H7 (cell line): Measurements from ENCODE around the gene SNRNP40. TPM values are rescaled to one million over a fixed set of nuclear protein-coding genes. Genes with fewer than 3 reads are reported as not detected.
"Not testable (repeated sequence)": the region's sequence is repeated elsewhere in the genome, so short reads cannot be mapped to it uniquely, and the experiment has no call there.

ENCODE experiments used
- DNase-seq: peaks from one replicate; pipeline ENCODE4 v3.0.0; 2012
- H3K27me3 ChIP-seq: 2 replicates; pipeline ENCODE4 v1.6.0; 2011; ENCODE audit warnings: mild to moderate bottlenecking, low read length; ENCODE audit not compliant: control insufficient read depth, insufficient read depth
- H3K36me3 ChIP-seq: replicated peaks from 2 replicates; pipeline ENCODE4 v1.5.1; 2011; ENCODE audit warnings: low read length; ENCODE audit not compliant: control insufficient read depth, insufficient read depth
- H3K4me3 ChIP-seq: 2 replicates; pipeline ENCODE4 v1.5.1; 2011; ENCODE audit warnings: low read depth, mild to moderate bottlenecking, control low read depth, low read length, moderate library complexity; ENCODE audit not compliant: insufficient read depth
- total RNA-seq: library from RNA; depleted of rRNA; stranded (reverse); fragments of >200 nt; shearing (Covaris generic); gene quantifications from 2 replicates; pipeline ENCODE4 v1.2.3, GENCODE V29; 2014

SNRNP40 gene
- total RNA-seq, 1 experiment from 2014 or later: 375 TPM

- Histone ChIP-seq H3K4me3 (no peak overlapping the region), H3K36me3 (no peaks in the 10 kb centered on the region), H3K27me3 (no peaks in the 10 kb centered on the region)
- DNase-seq: no peak
Observed at GRCh38 chr1:31302709-31303441, 6.3 kb upstream of the SNRNP40 start.

GRCh38 chr1:31300193-31300592 is 3.6 kb upstream of the SNRNP40 start:
- DNase-seq: no peak
- H3K27me3 ChIP-seq: no peaks in the 10 kb centered on the region
- no peak overlapping the region for H3K4me3 ChIP-seq
- no peaks in the 10 kb centered on the region; the same call in 1 of the 2 replicates for H3K36me3 ChIP-seq

- Histone ChIP-seq H3K27me3 (no peaks in the 10 kb centered on the region), H3K36me3 (peaks cover 2% of the 10 kb centered on the region; the same call in 1 of the 2 replicates), H3K4me3 (no peak overlapping the region)
- DNase-seq: no peak
Observed at GRCh38 chr1:31299365-31299764, 2.8 kb upstream of the SNRNP40 start.

- Histone ChIP-seq H3K27me3 (no peaks in the 10 kb centered on the region), H3K4me3 (peak overlapping the region; percentile 91), H3K36me3 (peaks cover 11% of the 10 kb centered on the region)
- peak; percentile 37 for DNase-seq
Observed at GRCh38 chr1:31297277-31298247, 974 bp upstream of the SNRNP40 start.

- peaks cover 18% of the 10 kb centered on the region for H3K36me3 ChIP-seq
- H3K4me3 ChIP-seq: peak overlapping the region; percentile 88
- DNase-seq: no peak
- H3K27me3 ChIP-seq: no peaks in the 10 kb centered on the region
Observed at GRCh38 chr1:31295874-31296485, 608 bp downstream of the SNRNP40 start.

DNA sequence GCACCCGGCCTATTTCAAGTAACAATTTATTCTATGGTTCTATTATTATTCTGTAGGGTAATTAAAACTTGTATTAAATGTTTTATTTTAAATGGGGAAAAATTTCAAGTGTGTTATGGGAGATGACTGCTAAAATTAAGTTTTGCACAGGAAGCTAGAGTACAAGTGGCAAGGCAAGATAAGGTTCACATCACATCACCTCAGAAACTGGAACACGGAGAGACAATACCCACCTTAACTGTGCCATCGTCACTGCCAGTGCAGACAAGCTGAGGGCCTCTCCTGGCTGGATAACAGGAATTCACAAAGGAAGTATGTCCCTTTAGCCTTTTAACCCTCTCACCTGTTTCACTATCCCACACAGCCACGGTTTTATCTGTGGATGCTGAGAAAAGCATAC is 7.6 kb downstream of the SNRNP40 start:
- Histone ChIP-seq H3K27me3 (no peaks in the 10 kb centered on the region), H3K4me3 (no peak overlapping the region), H3K36me3 (peaks cover 28% of the 10 kb centered on the region)
- no peak for DNase-seq

- not testable (repeated sequence) for DNase-seq, H3K27me3 ChIP-seq, H3K4me3 ChIP-seq
- H3K36me3 ChIP-seq: peaks cover 24% of the 10 kb centered on the region
Observed at GRCh38 chr1:31287791-31288190, 8.8 kb downstream of the SNRNP40 start.

- DNase-seq, H3K4me3 ChIP-seq, H3K27me3 ChIP-seq: not testable (repeated sequence)
- peaks cover 24% of the 10 kb centered on the region for H3K36me3 ChIP-seq
Observed at GRCh38 chr1:31282426-31282825, 14.2 kb downstream of the SNRNP40 start.

DNA sequence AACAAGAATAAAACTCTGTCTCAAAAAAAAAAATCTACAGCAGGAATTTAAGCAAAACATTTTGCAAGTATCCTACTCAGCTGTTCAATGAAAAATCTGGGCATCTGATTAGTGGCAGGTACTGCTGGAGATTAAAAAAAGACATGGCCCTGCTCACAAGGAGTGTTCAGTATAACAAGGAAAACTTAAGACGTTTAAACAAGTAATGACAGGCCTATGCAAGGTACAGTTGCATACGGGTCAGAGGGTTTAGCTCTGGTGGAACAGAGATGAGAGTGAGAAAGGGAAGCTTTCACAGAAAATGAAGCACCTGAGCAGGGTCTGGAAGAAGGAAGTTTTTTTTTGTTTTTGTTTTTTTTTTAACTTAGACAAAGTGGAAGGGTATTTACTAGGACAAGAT is 23.0 kb downstream of the SNRNP40 start:
- Histone ChIP-seq H3K36me3 (peaks cover 23% of the 10 kb centered on the region), H3K27me3 (no peaks in the 10 kb centered on the region), H3K4me3 (no peak overlapping the region)
- no peak for DNase-seq

DNA sequence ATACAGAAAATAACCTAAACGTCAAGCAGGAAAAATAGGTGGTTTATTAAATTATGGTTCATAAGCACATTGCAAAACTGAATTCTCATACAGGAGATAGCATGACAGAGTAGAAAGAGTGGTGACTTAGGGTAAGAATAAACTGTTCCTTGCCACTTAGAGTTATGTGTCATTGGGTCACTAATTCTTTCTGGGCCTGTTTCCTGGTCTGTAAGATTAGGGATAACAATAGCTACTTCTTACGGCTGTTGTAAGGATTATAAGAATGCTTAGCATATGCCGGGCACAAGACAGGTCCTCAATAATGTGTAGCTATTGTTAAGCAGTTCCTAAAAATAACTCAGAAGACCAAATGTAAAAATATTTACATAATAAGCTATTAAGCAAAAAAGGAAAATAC is 24.2 kb downstream of the SNRNP40 start:
- Histone ChIP-seq H3K27me3 (no peaks in the 10 kb centered on the region), H3K4me3 (no peak overlapping the region), H3K36me3 (peaks cover 25% of the 10 kb centered on the region)
- DNase-seq: no peak

- Histone ChIP-seq H3K27me3 (no peaks in the 10 kb centered on the region), H3K36me3 (peaks cover 46% of the 10 kb centered on the region), H3K4me3 (no peak overlapping the region)
- DNase-seq: no peak
Observed at GRCh38 chr1:31266547-31266946, 30.0 kb downstream of the SNRNP40 start.

GRCh38 chr1:31264790-31265386 is 31.7 kb downstream of the SNRNP40 start:
- Histone ChIP-seq H3K27me3 (no peaks in the 10 kb centered on the region), H3K4me3 (no peak overlapping the region), H3K36me3 (peaks cover 43% of the 10 kb centered on the region)
- no peak for DNase-seq

DNA sequence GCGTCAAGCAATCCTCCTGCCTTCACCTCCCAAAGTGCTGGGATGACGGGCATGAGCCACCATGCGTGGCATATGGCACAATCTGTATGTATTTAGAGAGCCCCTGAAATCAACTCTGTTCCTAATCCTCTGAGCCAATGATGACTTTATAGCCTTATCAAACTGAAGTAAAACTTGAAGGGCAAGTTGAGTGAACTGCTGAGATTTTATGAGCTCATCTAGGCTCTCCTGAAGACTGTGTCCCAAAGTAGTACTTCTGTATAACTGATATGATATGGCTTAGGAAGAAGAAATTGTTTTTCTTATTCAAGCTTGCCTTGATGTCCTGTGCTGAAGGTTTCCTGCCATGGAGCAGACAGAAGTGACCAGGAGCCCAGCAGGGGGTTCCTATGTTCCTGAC is 33.2 kb downstream of the SNRNP40 start:
- Histone ChIP-seq H3K4me3 (no peak overlapping the region), H3K36me3 (peaks cover 41% of the 10 kb centered on the region), H3K27me3 (no peaks in the 10 kb centered on the region)
- DNase-seq: no peak

GRCh38 chr1:31262393-31262792 is 34.2 kb downstream of the SNRNP40 start:
- not testable (repeated sequence) for DNase-seq, H3K27me3 ChIP-seq, H3K4me3 ChIP-seq
- peaks cover 40% of the 10 kb centered on the region for H3K36me3 ChIP-seq
